Transverse colon (tissue), 4 donors: Measurements from ENCODE around the gene PRSS56.

Experiments
- EP300 ChIP-seq: sonication (generic); formaldehyde crosslinking; IDR thresholded peaks from one replicate; pipeline ENCODE4 v1.6.1; 2017; ENCODE audit warnings: antibody characterized with exemption, low read depth
- POLR2A ChIP-seq: fragments of 450-650 bp; IDR thresholded peaks from one replicate; pipeline ENCODE4 v1.6.1; 2016; ENCODE audit warnings: antibody characterized with exemption, mild to moderate bottlenecking, moderate library complexity
- POLR2AphosphoS5 ChIP-seq, 3 donors: sonication (generic); formaldehyde crosslinking; IDR thresholded peaks; one replicate each; pipeline ENCODE4 v1.6.1; 2016; ENCODE audit warnings: antibody characterized with exemption in 3 of 3
- TF ChIP-seq, protein P1 (sequence below), 5 experiments: fragments of 200-600 bp in 3 of 5; fragments of 450-650 bp in 2 of 5; sonication (generic) in 3 of 5; IDR thresholded peaks; 1 replicate in 2 of 5; 2 replicates in 3 of 5; pipeline ENCODE4 v1.5.1; 2016 to 2017; ENCODE audit warnings: antibody characterized with exemption in 5 of 5, inconsistent platforms in 3 of 5, mild to moderate bottlenecking in 2 of 5, moderate library complexity in 1 of 5

DNA sequence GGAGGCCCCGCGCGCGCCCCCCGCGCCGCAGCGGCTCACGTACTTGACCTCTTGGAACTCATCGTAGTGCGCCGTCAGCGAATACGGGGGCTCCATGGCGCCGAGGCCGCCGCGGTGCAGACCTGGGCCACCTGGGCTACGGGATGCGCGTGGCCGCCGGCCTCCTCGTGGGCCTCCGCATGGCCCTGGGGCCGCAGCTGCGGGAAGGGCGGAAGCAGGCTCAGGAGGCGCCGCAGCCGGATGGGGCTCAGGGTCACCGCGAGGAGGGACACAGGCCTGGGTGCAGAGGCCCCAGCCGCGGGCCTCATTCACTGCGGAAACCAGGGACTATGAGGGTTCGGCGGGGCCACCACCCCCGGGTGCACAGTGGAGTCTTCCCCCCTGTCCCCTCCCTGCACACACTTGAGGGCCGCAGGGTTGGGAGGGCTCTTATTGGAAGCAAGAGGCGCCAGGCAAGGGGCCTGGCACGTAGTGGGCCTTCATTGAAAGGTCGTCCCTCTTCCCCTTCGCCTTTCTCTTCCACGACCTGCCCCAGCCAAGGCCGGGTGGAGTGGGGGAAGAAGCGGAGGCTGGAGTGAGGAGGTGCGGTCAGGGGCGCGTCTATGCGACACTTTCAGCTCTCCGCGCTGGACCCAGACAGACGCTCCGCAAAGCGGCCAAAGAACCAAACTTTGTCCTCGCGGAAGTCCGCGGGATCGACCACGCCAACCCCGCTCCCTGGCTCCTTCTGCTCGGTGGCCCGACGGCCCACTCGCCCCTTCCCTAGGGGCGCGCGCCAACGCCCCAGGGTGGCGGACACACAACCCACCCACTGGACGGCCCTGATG, 33.4 kb upstream of the PRSS56 start:
- TF ChIP-seq, protein P1, sequence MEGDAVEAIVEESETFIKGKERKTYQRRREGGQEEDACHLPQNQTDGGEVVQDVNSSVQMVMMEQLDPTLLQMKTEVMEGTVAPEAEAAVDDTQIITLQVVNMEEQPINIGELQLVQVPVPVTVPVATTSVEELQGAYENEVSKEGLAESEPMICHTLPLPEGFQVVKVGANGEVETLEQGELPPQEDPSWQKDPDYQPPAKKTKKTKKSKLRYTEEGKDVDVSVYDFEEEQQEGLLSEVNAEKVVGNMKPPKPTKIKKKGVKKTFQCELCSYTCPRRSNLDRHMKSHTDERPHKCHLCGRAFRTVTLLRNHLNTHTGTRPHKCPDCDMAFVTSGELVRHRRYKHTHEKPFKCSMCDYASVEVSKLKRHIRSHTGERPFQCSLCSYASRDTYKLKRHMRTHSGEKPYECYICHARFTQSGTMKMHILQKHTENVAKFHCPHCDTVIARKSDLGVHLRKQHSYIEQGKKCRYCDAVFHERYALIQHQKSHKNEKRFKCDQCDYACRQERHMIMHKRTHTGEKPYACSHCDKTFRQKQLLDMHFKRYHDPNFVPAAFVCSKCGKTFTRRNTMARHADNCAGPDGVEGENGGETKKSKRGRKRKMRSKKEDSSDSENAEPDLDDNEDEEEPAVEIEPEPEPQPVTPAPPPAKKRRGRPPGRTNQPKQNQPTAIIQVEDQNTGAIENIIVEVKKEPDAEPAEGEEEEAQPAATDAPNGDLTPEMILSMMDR (IDR thresholded peaks at IDR 0.05) = no peak
- TF ChIP-seq EP300 (no peak), POLR2AphosphoS5 (IDR thresholded peaks at IDR 0.05) (no peak), POLR2A (no peak)
